Common myeloid progenitor, CD34-positive (primary cell): ENCODE measurements around the gene CADM1.

ENCODE experiments used
- CTCF ChIA-PET: fragments of 350-600 bp; sonication (Branson Sonifier 250); formaldehyde crosslinking; loops from one replicate; lab custom pipeline; 2021; ENCODE audit warnings: antibody characterized with exemption; lab: Charles Lee
- POLR2A ChIA-PET: fragments of 350-600 bp; sonication (Branson Sonifier 250); formaldehyde crosslinking; loops from one replicate; lab custom pipeline; 2021; ENCODE audit warnings: antibody characterized with exemption; lab: Charles Lee
- DNase-seq, 3 donors: peaks; one replicate each; pipeline versions ENCODE4 v3.0.0 to v3.0.0-alpha.2; 2013
- H3K27ac ChIP-seq, 2 experiments: 1 replicate in 1 of 2; 2 replicates in 1 of 2; pipeline ENCODE4 v1.7.0; 2013; ENCODE audit warnings: inconsistent platforms in 2 of 2, low read length in 2 of 2, mild to moderate bottlenecking in 2 of 2, low read depth in 1 of 2, moderate library complexity in 1 of 2; ENCODE audit not compliant: severe bottlenecking in 2 of 2, insufficient read depth in 1 of 2, poor library complexity in 1 of 2
- H3K27me3 ChIP-seq, 5 experiments: replicated peaks in 2 of 5; 1 replicate in 3 of 5; 2 replicates in 2 of 5; pipeline versions ENCODE4 v1.6.1 to v1.7.0; 2013; ENCODE audit warnings: low read length in 4 of 5, mild to moderate bottlenecking in 2 of 5, moderate library complexity in 2 of 5, inconsistent platforms in 1 of 5; ENCODE audit not compliant: insufficient read depth in 5 of 5, control insufficient read depth in 4 of 5
- H3K36me3 ChIP-seq, 4 experiments: 1 replicate in 2 of 4; 2 replicates in 2 of 4; pipeline versions ENCODE4 v1.6.1 to v1.7.0; 2013; ENCODE audit warnings: low read length in 3 of 4, control low read depth in 1 of 4, mild to moderate bottlenecking in 1 of 4; ENCODE audit not compliant: control insufficient read depth in 4 of 4, insufficient read depth in 4 of 4
- H3K4me1 ChIP-seq, 4 experiments: 1 replicate in 3 of 4; 2 replicates in 1 of 4; pipeline versions ENCODE4 v1.6.1 to v1.7.1; 2013; ENCODE audit warnings: low read length in 3 of 4, mild to moderate bottlenecking in 3 of 4, control low read depth in 1 of 4, inconsistent platforms in 1 of 4, moderate library complexity in 1 of 4; ENCODE audit not compliant: control insufficient read depth in 4 of 4, insufficient read depth in 4 of 4; ENCODE audit errors: control extremely low read depth in 1 of 4
- H3K4me3 ChIP-seq, 7 experiments: 1 replicate in 4 of 7; 2 replicates in 3 of 7; pipeline versions ENCODE4 v1.5.1 to v1.7.0; 2013; ENCODE audit warnings: mild to moderate bottlenecking in 7 of 7, low read length in 6 of 7, moderate library complexity in 6 of 7, inconsistent platforms in 2 of 7, low read depth in 2 of 7, control low read depth in 1 of 7; ENCODE audit not compliant: insufficient read depth in 4 of 7, control insufficient read depth in 1 of 7; ENCODE audit errors: extremely low read depth in 1 of 7
- H3K9me3 ChIP-seq, 5 experiments: 1 replicate in 4 of 5; 2 replicates in 1 of 5; pipeline versions ENCODE4 v1.6.1 to v1.7.1; 2013; ENCODE audit warnings: low read length in 4 of 5, mild to moderate bottlenecking in 2 of 5, inconsistent platforms in 1 of 5, low read depth in 1 of 5, moderate library complexity in 1 of 5; ENCODE audit not compliant: control insufficient read depth in 4 of 5, insufficient read depth in 2 of 5; ENCODE audit errors: control extremely low read depth in 1 of 5
- WGBS: methylation state at CpG from one replicate; pipeline ENCODE4 v1.1.5; 2013; ENCODE audit not compliant: insufficient coverage; 5-methylcytosine and 5-hydroxymethylcytosine counted together

CADM1 gene

DNA sequence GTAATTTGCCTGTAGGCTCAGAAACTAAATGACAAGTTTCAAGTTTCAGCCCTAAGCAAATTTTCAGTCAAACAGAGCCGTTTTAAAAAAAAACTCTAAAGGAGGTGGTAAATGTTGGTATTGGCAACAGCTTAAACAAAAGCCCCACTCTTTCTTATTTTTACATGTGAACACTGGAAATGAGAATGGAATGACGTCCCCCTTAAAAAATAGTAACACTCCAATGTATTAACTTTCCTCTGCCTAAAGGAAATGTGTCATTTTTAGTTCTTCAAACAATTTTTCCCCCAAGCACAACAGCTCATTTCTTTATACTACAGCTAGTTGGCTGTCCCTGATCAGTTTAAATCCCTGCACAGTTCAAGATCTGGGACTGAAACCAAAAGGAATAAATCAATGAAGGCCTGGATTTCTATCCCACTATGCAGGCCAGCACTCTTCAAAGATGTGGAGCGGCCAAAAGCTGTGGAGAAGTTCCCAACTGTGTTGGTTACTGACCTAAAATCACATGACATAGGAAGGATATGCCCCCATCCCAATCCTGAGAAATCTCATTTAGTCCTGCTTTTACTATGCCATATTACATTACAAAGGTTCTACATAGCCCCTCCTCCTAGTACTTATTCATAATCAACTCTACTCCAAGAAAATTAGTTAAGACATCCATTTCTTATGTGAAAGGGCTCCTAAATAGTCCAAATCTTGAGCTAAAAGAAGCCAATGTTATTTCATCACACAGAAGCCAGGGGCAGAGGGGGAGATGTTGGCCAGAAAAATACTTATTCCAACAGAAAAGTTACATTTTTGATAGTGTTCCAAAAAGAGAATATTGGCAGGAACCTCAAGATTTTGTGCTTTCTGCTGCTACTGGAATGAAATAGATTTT lies 95.9 kb downstream of the CADM1 start:
- Histone ChIP-seq H3K4me3 (no peak overlapping the region), H3K9me3 (no peaks in the 10 kb centered on the region), H3K36me3 (no peaks in the 10 kb centered on the region), H3K27ac (no peak overlapping the region), H3K4me1 (no peaks in the 10 kb centered on the region), H3K27me3 (peaks cover 0 to 13% (median 0%) of the 10 kb centered on the region in 5 experiments)
- POLR2A ChIA-PET, result no interaction called here
- 100% methylated on average over 2 of the region's 3 CpGs for WGBS
- CTCF ChIA-PET, result no interaction called here
- no peak for DNase-seq

DNA sequence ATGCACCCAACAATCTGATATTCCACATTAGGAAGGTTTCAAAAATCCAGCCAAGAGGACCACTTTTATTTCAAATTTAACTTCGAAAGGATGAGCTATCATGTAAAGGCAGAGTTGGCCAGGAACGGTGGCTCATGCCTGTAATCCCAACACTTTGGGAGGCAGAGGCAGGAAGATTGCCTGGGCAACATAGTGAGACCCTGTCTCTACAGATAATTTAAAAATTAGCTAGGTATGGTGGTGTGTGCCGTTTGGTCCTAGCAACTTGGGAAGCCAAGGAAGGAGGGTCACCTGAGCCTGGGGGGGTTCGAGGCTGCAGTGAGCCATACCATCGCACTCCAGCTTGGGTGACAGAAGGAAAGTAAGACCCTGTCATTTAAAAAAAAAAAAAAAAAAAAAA lies 96.7 kb downstream of the CADM1 start:
- no peak for DNase-seq
- H3K4me3 ChIP-seq, result no peak overlapping the region
- no peaks in the 10 kb centered on the region for H3K4me1 ChIP-seq
- CTCF ChIA-PET, result no interaction called here
- WGBS, result 100% methylated on average over 3 of the region's 5 CpGs
- H3K27me3 ChIP-seq, result peaks cover 0 to 13% (median 0%) of the 10 kb centered on the region in 5 experiments
- no peak overlapping the region for H3K27ac ChIP-seq
- no peaks in the 10 kb centered on the region for H3K9me3 ChIP-seq
- POLR2A ChIA-PET, result no interaction called here
- no peaks in the 10 kb centered on the region for H3K36me3 ChIP-seq

- no peak for DNase-seq
- Histone ChIP-seq H3K36me3 (no peaks in the 10 kb centered on the region), H3K9me3 (no peaks in the 10 kb centered on the region), H3K27ac (no peak overlapping the region), H3K4me1 (no peaks in the 10 kb centered on the region), H3K4me3 (no peak overlapping the region), H3K27me3 (peaks cover 0 to 13% (median 0%) of the 10 kb centered on the region in 5 experiments)
- POLR2A ChIA-PET, result no interaction called here
- no CpG with 5 or more reads among the region's 4 CpGs for WGBS
- CTCF ChIA-PET, result no interaction called here
Observed at GRCh38 chr11:115406404-115406803, 97.8 kb downstream of the CADM1 start.

DNA sequence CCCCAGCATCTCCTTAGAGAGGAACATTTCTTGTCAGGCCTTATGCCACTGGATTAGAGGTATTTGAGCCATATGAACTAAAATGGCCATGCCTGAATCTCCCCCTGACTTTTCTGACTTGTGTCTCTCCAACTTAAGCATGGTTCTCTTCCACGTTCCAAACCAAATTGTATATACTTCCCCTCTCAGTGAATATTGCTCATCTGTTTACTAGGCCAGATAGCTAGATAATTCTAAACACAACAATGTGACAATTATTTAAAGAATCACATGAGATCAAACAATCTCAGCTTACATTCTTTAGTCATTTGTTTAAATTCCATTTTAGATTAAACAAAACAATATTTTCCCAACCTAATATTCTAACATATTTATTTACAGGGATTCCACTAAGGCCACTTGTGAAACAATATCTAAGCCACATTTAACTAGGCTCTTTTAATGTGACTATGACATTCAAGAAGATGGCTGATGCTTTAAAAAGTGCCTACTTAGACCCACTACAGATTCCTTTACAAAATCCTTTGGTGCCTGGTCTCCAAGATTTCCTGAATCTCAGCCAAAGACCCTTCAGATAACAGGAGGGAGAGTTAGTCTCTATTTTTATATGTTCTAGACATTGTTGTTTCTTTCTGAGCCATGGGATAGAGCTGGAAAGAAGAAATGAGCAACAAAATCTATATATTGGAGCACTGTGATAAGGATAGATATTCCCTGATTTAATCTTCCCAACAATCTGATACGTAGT lies 105.7 kb downstream of the CADM1 start:
- Histone ChIP-seq H3K9me3 (no peaks in the 10 kb centered on the region), H3K36me3 (no peaks in the 10 kb centered on the region), H3K4me3 (no peak overlapping the region), H3K4me1 (no peaks in the 10 kb centered on the region), H3K27ac (no peak overlapping the region), H3K27me3 (peaks cover 0 to 3% (median 2%) of the 10 kb centered on the region in 5 experiments)
- CTCF ChIA-PET, result no interaction called here
- DNase-seq, result no peak
- 100% methylated on average over 1 of the region's 2 CpGs for WGBS
- POLR2A ChIA-PET, result no interaction called here

DNA sequence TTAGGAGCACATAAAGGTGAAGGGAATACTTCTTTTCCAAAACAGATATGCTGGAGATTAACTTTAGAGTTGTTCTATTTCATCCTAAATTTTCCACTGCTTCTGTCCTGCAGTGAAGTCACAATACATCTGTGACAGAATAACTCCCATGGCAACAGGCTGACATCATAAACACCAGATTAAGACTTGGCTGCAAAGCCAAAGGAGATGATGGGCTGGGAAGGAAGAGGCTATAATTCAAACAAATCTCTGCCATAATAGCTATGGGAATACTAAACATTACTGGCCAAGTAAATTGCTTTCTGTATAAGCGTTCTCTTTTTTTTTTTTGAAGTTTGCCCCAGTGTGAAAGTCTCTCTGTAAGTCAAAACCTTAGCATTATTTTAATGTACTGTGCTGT lies 107.7 kb downstream of the CADM1 start:
- H3K9me3 ChIP-seq, result no peaks in the 10 kb centered on the region
- CTCF ChIA-PET, result no interaction called here
- WGBS, result no CpG with 5 or more reads among the region's 1 CpG

DNA sequence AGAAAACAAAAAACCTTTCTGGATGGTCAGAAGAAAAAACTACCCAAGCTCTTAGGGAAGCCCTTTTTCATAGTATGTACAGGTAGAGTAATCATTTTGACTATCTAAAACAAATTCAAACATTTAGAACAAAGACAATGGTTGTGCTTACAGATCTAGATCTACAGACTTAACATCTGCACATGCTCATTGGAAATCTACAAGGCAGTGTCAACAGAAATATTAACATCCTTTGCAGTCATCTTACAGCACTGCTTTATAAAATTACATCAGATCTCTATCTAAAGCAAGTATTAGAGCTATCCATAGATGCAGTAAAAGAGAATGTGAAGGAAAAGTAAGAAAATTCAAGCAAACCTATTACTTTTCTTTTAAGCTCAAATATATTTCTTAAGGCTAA lies 110.3 kb downstream of the CADM1 start:
- ChIA-PET POLR2A (no interaction called here), CTCF (no interaction called here)
- H3K36me3 ChIP-seq, result no peaks in the 10 kb centered on the region
- no peak overlapping the region for H3K4me3 ChIP-seq
- peaks cover 0 to 6% (median 2%) of the 10 kb centered on the region in 5 experiments for H3K27me3 ChIP-seq
- DNase-seq, result no peak
- no peaks in the 10 kb centered on the region for H3K9me3 ChIP-seq
- no peaks in the 10 kb centered on the region for H3K4me1 ChIP-seq
- no peak overlapping the region for H3K27ac ChIP-seq

More for the DNA sequence above, 107.7 kb downstream of the CADM1 start:
- POLR2A ChIA-PET, result no interaction called here
- no peaks in the 10 kb centered on the region for H3K4me1 ChIP-seq
- H3K4me3 ChIP-seq, result no peak overlapping the region
- H3K27me3 ChIP-seq, result peaks cover 0 to 5% (median 2%) of the 10 kb centered on the region in 5 experiments
- no peak for DNase-seq
- H3K36me3 ChIP-seq, result no peaks in the 10 kb centered on the region
- H3K27ac ChIP-seq, result no peak overlapping the region

DNA sequence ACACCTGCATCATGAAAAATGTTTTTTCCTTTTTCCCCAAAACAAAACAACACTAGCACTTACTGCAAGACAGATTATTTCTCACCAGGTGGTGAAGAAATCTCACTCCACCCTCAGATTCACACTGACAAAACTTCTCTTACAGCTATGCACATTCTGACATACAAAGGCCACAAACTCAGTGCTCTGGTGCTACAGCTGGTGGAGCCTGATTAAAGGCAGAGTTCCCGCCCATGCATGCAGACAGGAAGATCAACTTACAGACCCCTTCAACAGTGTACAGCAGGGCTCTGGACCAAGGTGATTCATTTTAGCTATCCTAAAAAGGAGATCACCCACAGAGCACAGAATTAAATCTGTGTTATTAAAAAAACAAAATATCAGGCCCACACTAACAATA lies 112.6 kb downstream of the CADM1 start:
- H3K9me3 ChIP-seq, result no peaks in the 10 kb centered on the region
- POLR2A ChIA-PET, result no interaction called here
- no peaks in the 10 kb centered on the region for H3K36me3 ChIP-seq
- peaks cover 0 to 8% (median 0%) of the 10 kb centered on the region in 5 experiments for H3K27me3 ChIP-seq
- H3K4me1 ChIP-seq, result no peaks in the 10 kb centered on the region
- H3K4me3 ChIP-seq, result no peak overlapping the region
- WGBS, result 100% methylated on average over 1 of the region's 1 CpG
- DNase-seq, result no peak
- no peak overlapping the region for H3K27ac ChIP-seq
- CTCF ChIA-PET, result no interaction called here
